NOMO-1 treated with DMSO at 0.1 percent for 48 hours (cell line): ENCODE measurements around the gene DTX3.
"Not testable (repeated sequence)": the region's sequence is repeated elsewhere in the genome, so short reads cannot be mapped to it uniquely, and the experiment has no call there.

ENCODE experiments used
- DNase-seq: peaks from one replicate; lab custom pipeline; 2025; ENCODE audit not compliant: unreplicated experiment; lab: John Stamatoyannopoulos, UW

DTX3 gene

GRCh38 chr12:57631566-57632072, 27.0 kb downstream of the DTX3 start:
- no peak for DNase-seq

GRCh38 chr12:57632073-57632957, 27.7 kb downstream of the DTX3 start:
- no peak for DNase-seq

GRCh38 chr12:57632958-57633840, 28.6 kb downstream of the DTX3 start, which contains the start of gene B4GALNT1:
Gene B4GALNT1, minus strand, starts transcription at chr12:57633201. Its CDS starts 1,069 bp downstream, at chr12:57632132.
- DNase-seq = peak; percentile 47

GRCh38 chr12:57636731-57637130, 32.1 kb downstream of the DTX3 start:
- DNase-seq = not testable (repeated sequence)

- DNase-seq = peak; percentile 12
Observed at GRCh38 chr12:57637364-57637763, 32.7 kb downstream of the DTX3 start.

GRCh38 chr12:57638096-57638495, 33.5 kb downstream of the DTX3 start:
- DNase-seq = no peak

- DNase-seq = no peak
Observed at GRCh38 chr12:57640175-57641042, 35.8 kb downstream of the DTX3 start.

- DNase-seq = no peak
Observed at GRCh38 chr12:57641699-57642442, 37.2 kb downstream of the DTX3 start.

- not testable (repeated sequence) for DNase-seq
Observed at GRCh38 chr12:57645990-57646658, 41.5 kb downstream of the DTX3 start.

- DNase-seq = not testable (repeated sequence)
Observed at GRCh38 chr12:57646659-57647049, 42.0 kb downstream of the DTX3 start.

- no peak for DNase-seq
Observed at GRCh38 chr12:57654042-57654441, 49.4 kb downstream of the DTX3 start.

- DNase-seq = no peak
Observed at GRCh38 chr12:57655541-57656240, 51.1 kb downstream of the DTX3 start.

- not testable (repeated sequence) for DNase-seq
Observed at GRCh38 chr12:57656408-57656807, 51.8 kb downstream of the DTX3 start.

GRCh38 chr12:57657744-57658143, 53.1 kb downstream of the DTX3 start:
- no peak for DNase-seq

- DNase-seq = no peak
Observed at GRCh38 chr12:57658890-57659289, 54.3 kb downstream of the DTX3 start.
